Measurements from ENCODE around the gene C2CD4D.

DNA sequence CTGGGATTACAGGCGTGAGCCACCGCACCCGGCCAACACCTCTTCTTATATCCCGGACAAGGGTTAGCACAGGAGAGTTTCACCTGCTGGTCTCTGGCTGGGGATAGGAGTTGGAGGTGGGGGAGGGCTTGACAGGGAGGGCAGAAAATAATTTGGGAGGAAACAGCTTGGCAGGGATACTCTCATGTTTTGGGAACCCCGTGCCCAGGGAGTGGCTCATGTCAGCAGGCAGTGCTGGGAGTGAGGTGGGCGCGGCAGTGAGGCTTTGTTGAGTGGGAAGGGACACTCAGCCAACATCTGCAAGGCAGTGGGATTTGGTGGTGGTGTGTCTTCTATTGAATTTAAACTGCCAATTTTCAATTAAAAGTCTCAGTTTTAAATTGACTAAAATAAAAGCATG, 15.0 kb upstream of the C2CD4D start:
- TF ChIP-seq, protein P1, sequence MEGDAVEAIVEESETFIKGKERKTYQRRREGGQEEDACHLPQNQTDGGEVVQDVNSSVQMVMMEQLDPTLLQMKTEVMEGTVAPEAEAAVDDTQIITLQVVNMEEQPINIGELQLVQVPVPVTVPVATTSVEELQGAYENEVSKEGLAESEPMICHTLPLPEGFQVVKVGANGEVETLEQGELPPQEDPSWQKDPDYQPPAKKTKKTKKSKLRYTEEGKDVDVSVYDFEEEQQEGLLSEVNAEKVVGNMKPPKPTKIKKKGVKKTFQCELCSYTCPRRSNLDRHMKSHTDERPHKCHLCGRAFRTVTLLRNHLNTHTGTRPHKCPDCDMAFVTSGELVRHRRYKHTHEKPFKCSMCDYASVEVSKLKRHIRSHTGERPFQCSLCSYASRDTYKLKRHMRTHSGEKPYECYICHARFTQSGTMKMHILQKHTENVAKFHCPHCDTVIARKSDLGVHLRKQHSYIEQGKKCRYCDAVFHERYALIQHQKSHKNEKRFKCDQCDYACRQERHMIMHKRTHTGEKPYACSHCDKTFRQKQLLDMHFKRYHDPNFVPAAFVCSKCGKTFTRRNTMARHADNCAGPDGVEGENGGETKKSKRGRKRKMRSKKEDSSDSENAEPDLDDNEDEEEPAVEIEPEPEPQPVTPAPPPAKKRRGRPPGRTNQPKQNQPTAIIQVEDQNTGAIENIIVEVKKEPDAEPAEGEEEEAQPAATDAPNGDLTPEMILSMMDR (IDR thresholded peaks at IDR 0.05): no peak
- TF ChIP-seq POLR2A (IDR thresholded peaks at IDR 0.05): no peak

Data from tibial nerve (tissue), 3 donors.